ENCODE data around the gene APPL2.

DNA sequence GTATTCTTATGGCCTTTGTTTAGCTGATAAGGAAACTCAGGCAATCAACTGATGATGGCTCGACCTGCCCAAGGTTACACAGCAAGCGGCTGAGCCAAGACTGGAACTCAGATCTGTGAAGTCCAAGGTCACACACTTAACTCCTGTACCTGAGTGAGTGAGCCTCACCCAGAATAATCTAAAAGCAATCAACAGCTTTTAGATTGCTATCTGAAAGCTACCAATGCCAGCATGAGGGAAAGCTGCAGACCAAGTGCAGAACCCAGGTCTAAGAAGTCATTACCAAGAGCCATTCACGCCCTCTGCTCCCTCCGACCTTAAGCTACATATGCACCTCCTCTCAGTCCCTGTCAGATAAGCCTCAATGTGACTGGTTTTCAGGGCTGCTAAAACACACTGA, 12.1 kb downstream of the APPL2 start:
- TF ChIP-seq, protein P1, sequence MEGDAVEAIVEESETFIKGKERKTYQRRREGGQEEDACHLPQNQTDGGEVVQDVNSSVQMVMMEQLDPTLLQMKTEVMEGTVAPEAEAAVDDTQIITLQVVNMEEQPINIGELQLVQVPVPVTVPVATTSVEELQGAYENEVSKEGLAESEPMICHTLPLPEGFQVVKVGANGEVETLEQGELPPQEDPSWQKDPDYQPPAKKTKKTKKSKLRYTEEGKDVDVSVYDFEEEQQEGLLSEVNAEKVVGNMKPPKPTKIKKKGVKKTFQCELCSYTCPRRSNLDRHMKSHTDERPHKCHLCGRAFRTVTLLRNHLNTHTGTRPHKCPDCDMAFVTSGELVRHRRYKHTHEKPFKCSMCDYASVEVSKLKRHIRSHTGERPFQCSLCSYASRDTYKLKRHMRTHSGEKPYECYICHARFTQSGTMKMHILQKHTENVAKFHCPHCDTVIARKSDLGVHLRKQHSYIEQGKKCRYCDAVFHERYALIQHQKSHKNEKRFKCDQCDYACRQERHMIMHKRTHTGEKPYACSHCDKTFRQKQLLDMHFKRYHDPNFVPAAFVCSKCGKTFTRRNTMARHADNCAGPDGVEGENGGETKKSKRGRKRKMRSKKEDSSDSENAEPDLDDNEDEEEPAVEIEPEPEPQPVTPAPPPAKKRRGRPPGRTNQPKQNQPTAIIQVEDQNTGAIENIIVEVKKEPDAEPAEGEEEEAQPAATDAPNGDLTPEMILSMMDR (IDR thresholded peaks at IDR 0.05) = no peak
- no peak for TF ChIP-seq POLR2A (IDR thresholded peaks at IDR 0.05)

Measured in right lobe of liver (tissue), 4 donors.